ENCODE measurements around the gene ISLR. TPM values are rescaled to one million over a fixed set of nuclear protein-coding genes. Genes with fewer than 3 reads are reported as not detected.

ISLR gene
- total RNA-seq = 10.1 and 16.1 TPM in 2 replicates

GRCh38 chr15:74173380-74174218 lies at the start of gene ISLR:
Gene ISLR (plus strand): TSS chr15:74173710. CDS start chr15:74174859, 1,149 bp downstream.

GRCh38 chr15:74130155-74130848 lies 43.2 kb upstream of the ISLR start, which contains the start of gene ISLR2:
Gene ISLR2 (plus strand): TSS chr15:74130586. CDS start chr15:74132755, 2,169 bp downstream.

GRCh38 chr15:74202452-74203401 lies 29.2 kb downstream of the ISLR start, which contains the start of gene STRA6:
Gene STRA6 (minus strand): TSS chr15:74202787. CDS start chr15:74202267, 520 bp downstream.

Other genes starting within 250 kb of the ISLR start
- gene LOXL1, start 247.2 kb upstream of the ISLR start, total RNA-seq = 112 and 113 TPM in 2 replicates
- 20.4 and 22.9 TPM in 2 replicates for gene STOML1, start 181.4 kb upstream of the ISLR start, total RNA-seq
- gene PML, start 179.0 kb upstream of the ISLR start, total RNA-seq = 25.1 and 39.2 TPM in 2 replicates
- gene GOLGA6A, start 91.2 kb upstream of the ISLR start, total RNA-seq = not detected in 2 replicates
- not detected in 2 replicates for gene ISLR2, start 43.1 kb upstream of the ISLR start, total RNA-seq
- gene STRA6, start 29.1 kb downstream of the ISLR start, total RNA-seq = 0.17 and 0.30 TPM in 2 replicates
- under 0.01 TPM in 1 of 2 replicates, not detected in the other for gene CCDC33, start 62.6 kb downstream of the ISLR start, total RNA-seq
- 0.30 and 0.84 TPM in 2 replicates for gene CYP11A1, start 193.9 kb downstream of the ISLR start, total RNA-seq